Neural progenitor cell (in vitro differentiated cells): ENCODE data around the gene KRTCAP2. TPM values are rescaled to one million over a fixed set of nuclear protein-coding genes. Genes with fewer than 3 reads are reported as not detected.
"Not testable (repeated sequence)": the region's sequence is repeated elsewhere in the genome, so short reads cannot be mapped to it uniquely, and the experiment has no call there.

ENCODE experiments used
- DNase-seq: peaks from one replicate; pipeline ENCODE4 v3.0.0-alpha.2; 2016; ENCODE audit warnings: low spot score
- H2AFZ ChIP-seq: fragments of 200-600 bp; sonication (generic); replicated peaks from 2 replicates; pipeline ENCODE4 v1.6.1; 2016; ENCODE audit warnings: antibody characterized with exemption
- H3F3A ChIP-seq: fragments of 200-600 bp; sonication (generic); 2 replicates; pipeline ENCODE4 v1.6.1; 2016; ENCODE audit warnings: antibody characterized with exemption, low read depth
- H3K27ac ChIP-seq: fragments of 200-600 bp; sonication (generic); 2 replicates; pipeline ENCODE4 v1.5.1; 2016; ENCODE audit warnings: mild to moderate bottlenecking
- H3K27me3 ChIP-seq: fragments of 200-600 bp; sonication (generic); 2 replicates; pipeline ENCODE4 v1.6.1; 2016; ENCODE audit warnings: mild to moderate bottlenecking, moderate library complexity
- H3K36me3 ChIP-seq: fragments of 200-600 bp; sonication (generic); 2 replicates; pipeline ENCODE4 v1.5.1; 2016
- H3K4me1 ChIP-seq: fragments of 200-600 bp; sonication (generic); 2 replicates; pipeline ENCODE4 v1.6.1; 2016; ENCODE audit warnings: mixed run types
- H3K4me2 ChIP-seq: fragments of 200-600 bp; sonication (generic); 2 replicates; pipeline ENCODE4 v1.6.1; 2016
- H3K4me3 ChIP-seq: fragments of 200-600 bp; sonication (generic); 2 replicates; pipeline ENCODE4 v1.5.1; 2016
- H3K79me2 ChIP-seq: fragments of 200-600 bp; sonication (generic); 2 replicates; pipeline ENCODE4 v1.6.1; 2016; ENCODE audit warnings: low read depth
- H3K9ac ChIP-seq: fragments of 200-600 bp; sonication (generic); 2 replicates; pipeline ENCODE4 v1.6.1; 2016
- H3K9me3 ChIP-seq: fragments of 200-600 bp; sonication (generic); 2 replicates; pipeline ENCODE4 v1.5.1; 2016; ENCODE audit warnings: low read depth
- H4K20me1 ChIP-seq: fragments of 200-600 bp; sonication (generic); 2 replicates; pipeline ENCODE4 v1.6.1; 2016; ENCODE audit warnings: low read depth
- H3K27ac Mint-ChIP-seq: 3 replicates; pipeline ENCODE4 v1.8.0; 2021; ENCODE audit warnings: mixed read lengths
- H3K27me3 Mint-ChIP-seq: 2 replicates; pipeline ENCODE4 v1.8.0; 2022; ENCODE audit warnings: low read depth, mild to moderate bottlenecking, inconsistent platforms, moderate library complexity, mixed read lengths; ENCODE audit not compliant: insufficient read depth
- H3K36me3 Mint-ChIP-seq: 3 replicates; pipeline ENCODE4 v1.8.0; 2021; ENCODE audit warnings: mixed read lengths
- H3K4me1 Mint-ChIP-seq: 3 replicates; pipeline ENCODE4 v1.8.0; 2021; ENCODE audit warnings: mixed read lengths
- H3K4me3 Mint-ChIP-seq: 3 replicates; pipeline ENCODE4 v1.8.0; 2021; ENCODE audit warnings: mild to moderate bottlenecking, moderate library complexity, mixed read lengths
- H3K9me3 Mint-ChIP-seq: 3 replicates; pipeline ENCODE4 v1.8.0; 2020; ENCODE audit warnings: mixed read lengths
- EZH2 ChIP-seq: fragments of 200-600 bp; sonication (generic); IDR thresholded peaks from 2 replicates; pipeline ENCODE4 v1.6.1; 2017; ENCODE audit warnings: antibody characterized with exemption, mild to moderate bottlenecking, moderate library complexity
- EZH2phosphoT487 ChIP-seq: fragments of 200-600 bp; sonication (generic); IDR thresholded peaks from 2 replicates; pipeline ENCODE4 v1.6.1; 2017; ENCODE audit warnings: antibody characterized with exemption
- total RNA-seq: library from RNA; depleted of rRNA; stranded (reverse); fragments of >200 nt; gene quantifications from 2 replicates; pipeline ENCODE4 v1.2.3, GENCODE V29; 2015; ENCODE audit warnings: low replicate concordance
- TF ChIP-seq, protein P1 (sequence below): fragments of 200-600 bp; sonication (generic); IDR thresholded peaks from 2 replicates; pipeline ENCODE4 v1.5.1; 2017; ENCODE audit warnings: antibody characterized with exemption, mild to moderate bottlenecking

The KRTCAP2 gene
- total RNA-seq, 1 donor from 2014 or later = 37.8 TPM

DNA sequence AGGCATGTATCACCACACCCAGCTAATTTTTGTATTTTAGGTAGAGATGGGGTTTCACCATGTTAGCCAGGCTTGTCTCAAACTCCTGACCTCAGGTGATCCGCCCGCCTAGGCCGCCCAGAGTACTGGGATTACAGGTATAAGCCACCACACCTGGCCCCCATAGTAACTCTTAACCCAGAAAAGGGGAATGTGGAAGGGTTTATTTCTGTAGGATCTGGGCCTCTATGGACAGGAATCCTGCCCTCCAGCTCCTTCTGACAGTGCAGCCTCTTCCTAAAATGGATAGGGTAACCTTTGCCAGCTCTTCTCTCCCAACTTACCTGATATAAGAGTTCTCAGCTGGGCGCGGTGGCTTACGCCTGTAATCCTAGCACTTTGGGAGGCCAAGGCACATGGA is 10.5 kb downstream of the KRTCAP2 start:
- H4K20me1 ChIP-seq, DNase-seq, H3K79me2 ChIP-seq, H2AFZ ChIP-seq, H3K27me3 ChIP-seq, H3K27ac Mint-ChIP-seq, H3K36me3 Mint-ChIP-seq, H3K9me3 ChIP-seq, H3K36me3 ChIP-seq, H3K4me3 Mint-ChIP-seq, H3K27ac ChIP-seq, H3K4me2 ChIP-seq, H3K4me3 ChIP-seq, H3K9ac ChIP-seq: not testable (repeated sequence)
- H3K27me3 Mint-ChIP-seq = peaks cover 15% of the 10 kb centered on the region
- H3K4me1 Mint-ChIP-seq = peaks cover 21% of the 10 kb centered on the region
- peaks cover 13% of the 10 kb centered on the region for H3K9me3 Mint-ChIP-seq
- peaks cover 19% of the 10 kb centered on the region for H3K4me1 ChIP-seq
- peaks cover 23% of the 10 kb centered on the region for H3F3A ChIP-seq

DNA sequence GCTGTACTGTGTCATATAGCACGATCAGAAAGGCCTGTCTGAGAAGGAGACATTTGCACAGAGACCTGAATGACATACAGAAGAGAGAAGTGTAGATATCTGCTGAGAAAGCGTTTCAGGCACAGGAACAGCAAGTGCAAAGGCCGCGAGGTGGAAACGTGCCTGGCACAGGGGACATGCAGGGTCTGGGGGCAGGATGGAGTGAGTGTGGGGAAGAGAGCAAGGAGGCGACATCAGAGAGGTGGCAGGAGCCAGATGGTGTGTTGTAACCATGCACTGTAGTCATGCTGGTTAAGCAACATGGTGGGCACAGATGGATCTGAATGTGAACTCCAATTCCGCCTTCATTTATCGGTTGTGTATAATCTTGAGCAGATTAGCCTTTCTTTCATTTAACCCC is 13.0 kb downstream of the KRTCAP2 start:
- Histone ChIP-seq H3K4me1 (no peaks in the 10 kb centered on the region), H2AFZ (no peak overlapping the region), H4K20me1 (no peaks in the 10 kb centered on the region), H3K4me3 (no peak overlapping the region), H3K4me2 (no peak overlapping the region), H3K9me3 (no peaks in the 10 kb centered on the region), H3F3A (peaks cover under 1% of the 10 kb centered on the region), H3K27me3 (no peaks in the 10 kb centered on the region), H3K79me2 (no peaks in the 10 kb centered on the region), H3K9ac (no peak overlapping the region), H3K27ac (no peak overlapping the region), H3K36me3 (no peaks in the 10 kb centered on the region)
- H3K4me3 Mint-ChIP-seq = no peak overlapping the region
- DNase-seq = no peak
- H3K27ac Mint-ChIP-seq = no peak overlapping the region
- peaks cover 11% of the 10 kb centered on the region for H3K27me3 Mint-ChIP-seq
- H3K9me3 Mint-ChIP-seq = peaks cover 14% of the 10 kb centered on the region
- TF ChIP-seq EZH2 = no peak
- TF ChIP-seq, protein P1, sequence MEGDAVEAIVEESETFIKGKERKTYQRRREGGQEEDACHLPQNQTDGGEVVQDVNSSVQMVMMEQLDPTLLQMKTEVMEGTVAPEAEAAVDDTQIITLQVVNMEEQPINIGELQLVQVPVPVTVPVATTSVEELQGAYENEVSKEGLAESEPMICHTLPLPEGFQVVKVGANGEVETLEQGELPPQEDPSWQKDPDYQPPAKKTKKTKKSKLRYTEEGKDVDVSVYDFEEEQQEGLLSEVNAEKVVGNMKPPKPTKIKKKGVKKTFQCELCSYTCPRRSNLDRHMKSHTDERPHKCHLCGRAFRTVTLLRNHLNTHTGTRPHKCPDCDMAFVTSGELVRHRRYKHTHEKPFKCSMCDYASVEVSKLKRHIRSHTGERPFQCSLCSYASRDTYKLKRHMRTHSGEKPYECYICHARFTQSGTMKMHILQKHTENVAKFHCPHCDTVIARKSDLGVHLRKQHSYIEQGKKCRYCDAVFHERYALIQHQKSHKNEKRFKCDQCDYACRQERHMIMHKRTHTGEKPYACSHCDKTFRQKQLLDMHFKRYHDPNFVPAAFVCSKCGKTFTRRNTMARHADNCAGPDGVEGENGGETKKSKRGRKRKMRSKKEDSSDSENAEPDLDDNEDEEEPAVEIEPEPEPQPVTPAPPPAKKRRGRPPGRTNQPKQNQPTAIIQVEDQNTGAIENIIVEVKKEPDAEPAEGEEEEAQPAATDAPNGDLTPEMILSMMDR = no peak
- TF ChIP-seq EZH2phosphoT487 = no peak
- no peaks in the 10 kb centered on the region for H3K36me3 Mint-ChIP-seq
- peaks cover 3% of the 10 kb centered on the region for H3K4me1 Mint-ChIP-seq

DNA sequence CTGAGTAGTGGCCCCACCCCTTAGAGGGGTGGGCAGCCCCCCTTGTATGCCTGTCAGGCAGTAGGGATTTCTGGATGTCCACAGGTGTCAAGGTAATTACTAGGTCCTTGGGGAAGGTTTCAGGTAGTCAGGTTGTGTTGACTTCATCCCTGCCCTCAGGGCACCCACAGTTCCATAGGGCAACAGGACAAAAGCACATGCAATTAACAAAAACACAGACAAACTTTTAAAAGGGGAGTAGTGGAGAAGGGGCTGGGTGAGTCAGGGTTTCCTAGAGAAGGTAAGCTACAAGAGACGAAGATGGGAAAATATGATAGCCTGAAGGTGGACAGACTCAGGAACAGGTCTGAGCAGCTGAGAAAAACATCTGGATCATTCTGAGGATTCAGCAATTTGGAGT is 14.1 kb downstream of the KRTCAP2 start:
- H3K9me3 ChIP-seq = no peaks in the 10 kb centered on the region
- H3K4me2 ChIP-seq = no peak overlapping the region

DNA sequence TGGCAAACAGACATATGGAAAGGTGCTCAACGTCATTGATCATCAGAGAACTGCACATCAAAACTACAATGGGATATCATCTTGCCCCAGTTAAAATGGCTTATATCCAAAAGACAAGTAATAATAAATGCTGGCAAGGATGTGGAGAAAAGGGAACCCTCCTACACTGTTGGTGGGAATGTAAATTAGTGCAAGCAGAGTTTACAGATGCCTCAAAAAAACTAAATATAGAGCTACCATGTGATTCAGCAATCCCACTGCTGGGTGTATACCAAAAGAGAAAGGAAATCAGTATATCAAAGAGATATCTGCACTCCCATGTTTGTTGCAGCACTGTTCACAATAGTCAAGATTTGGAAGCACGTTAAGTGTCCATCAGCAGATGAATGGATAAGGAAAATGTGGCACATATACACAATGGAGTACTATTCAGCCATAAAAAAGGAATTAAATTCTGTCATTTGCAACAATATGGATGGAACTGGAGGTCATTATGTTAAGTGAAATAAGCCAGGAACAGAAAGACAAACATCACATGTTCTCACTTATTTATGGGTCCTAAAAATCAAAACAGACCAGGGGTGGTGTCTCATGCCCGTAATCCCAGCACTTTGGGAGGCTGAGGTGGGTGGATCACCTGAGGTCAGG is 17.0 kb downstream of the KRTCAP2 start:
- not testable (repeated sequence) for H3K4me1 Mint-ChIP-seq, H3K4me2 ChIP-seq, H2AFZ ChIP-seq, H3K36me3 ChIP-seq, H3K4me3 ChIP-seq, H3K4me3 Mint-ChIP-seq, H3K79me2 ChIP-seq, H3K9me3 ChIP-seq, H3K36me3 Mint-ChIP-seq, H3K27me3 ChIP-seq, H3K27me3 Mint-ChIP-seq, H4K20me1 ChIP-seq, H3F3A ChIP-seq, DNase-seq, H3K27ac ChIP-seq, H3K4me1 ChIP-seq, H3K9ac ChIP-seq, H3K9me3 Mint-ChIP-seq
- H3K27ac Mint-ChIP-seq = peak overlapping the region; percentile 57

More for the DNA sequence above, 14.1 kb downstream of the KRTCAP2 start:
- Mint-ChIP-seq H3K36me3 (no peaks in the 10 kb centered on the region), H3K9me3 (peaks cover 9% of the 10 kb centered on the region), H3K4me3 (no peak overlapping the region), H3K27ac (peak overlapping the region; percentile 30), H3K4me1 (peaks cover 3% of the 10 kb centered on the region), H3K27me3 (peaks cover 11% of the 10 kb centered on the region)
- no peak overlapping the region for H3K9ac ChIP-seq
- no peak overlapping the region for H3K27ac ChIP-seq
- no peaks in the 10 kb centered on the region for H3K79me2 ChIP-seq
- H3F3A ChIP-seq = no peaks in the 10 kb centered on the region
- no peak for DNase-seq
- TF ChIP-seq, protein P1 = no peak
- no peak for TF ChIP-seq EZH2
- H3K27me3 ChIP-seq = no peaks in the 10 kb centered on the region
- H3K4me1 ChIP-seq = no peaks in the 10 kb centered on the region
- no peak overlapping the region for H3K4me3 ChIP-seq
- no peaks in the 10 kb centered on the region for H4K20me1 ChIP-seq
- H2AFZ ChIP-seq = no peak overlapping the region
- H3K36me3 ChIP-seq = no peaks in the 10 kb centered on the region
